ENCODE measurements around the gene GRHL1.
A peak's percentile ranks its signal among the peaks of the same experiment; 100 is the strongest.

The GRHL1 gene

DNA sequence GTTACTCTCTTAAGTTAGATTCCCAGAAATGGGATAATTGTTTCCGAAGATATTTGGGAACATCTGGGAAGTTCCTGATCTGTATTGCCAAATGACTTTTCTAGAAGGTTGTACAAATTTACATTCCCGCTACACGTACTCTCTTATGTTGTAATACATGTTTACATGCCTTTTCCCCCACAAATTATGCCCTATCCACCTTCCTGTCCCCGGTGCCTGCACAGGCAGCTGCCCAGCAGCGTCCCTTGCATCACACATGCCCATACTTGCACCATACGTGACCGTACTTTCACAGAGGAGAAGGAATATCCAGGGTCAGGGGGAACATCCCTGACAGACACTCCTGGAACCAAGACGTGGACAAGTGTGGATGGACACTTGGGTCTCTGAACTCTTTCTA lies 67.7 kb downstream of the GRHL1 start:
- DNase-seq (ENCODE audit: extremely low read depth, low read depth) = no peak
- no peak overlapping the region for H3K4me3 ChIP-seq (replicated peaks; ENCODE audit: low read depth, low read length)
- TF ChIP-seq, protein P1, sequence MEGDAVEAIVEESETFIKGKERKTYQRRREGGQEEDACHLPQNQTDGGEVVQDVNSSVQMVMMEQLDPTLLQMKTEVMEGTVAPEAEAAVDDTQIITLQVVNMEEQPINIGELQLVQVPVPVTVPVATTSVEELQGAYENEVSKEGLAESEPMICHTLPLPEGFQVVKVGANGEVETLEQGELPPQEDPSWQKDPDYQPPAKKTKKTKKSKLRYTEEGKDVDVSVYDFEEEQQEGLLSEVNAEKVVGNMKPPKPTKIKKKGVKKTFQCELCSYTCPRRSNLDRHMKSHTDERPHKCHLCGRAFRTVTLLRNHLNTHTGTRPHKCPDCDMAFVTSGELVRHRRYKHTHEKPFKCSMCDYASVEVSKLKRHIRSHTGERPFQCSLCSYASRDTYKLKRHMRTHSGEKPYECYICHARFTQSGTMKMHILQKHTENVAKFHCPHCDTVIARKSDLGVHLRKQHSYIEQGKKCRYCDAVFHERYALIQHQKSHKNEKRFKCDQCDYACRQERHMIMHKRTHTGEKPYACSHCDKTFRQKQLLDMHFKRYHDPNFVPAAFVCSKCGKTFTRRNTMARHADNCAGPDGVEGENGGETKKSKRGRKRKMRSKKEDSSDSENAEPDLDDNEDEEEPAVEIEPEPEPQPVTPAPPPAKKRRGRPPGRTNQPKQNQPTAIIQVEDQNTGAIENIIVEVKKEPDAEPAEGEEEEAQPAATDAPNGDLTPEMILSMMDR (IDR thresholded peaks at IDR 0.05; ENCODE audit: low read depth, low read length, missing control alignments) = no peak

DNA sequence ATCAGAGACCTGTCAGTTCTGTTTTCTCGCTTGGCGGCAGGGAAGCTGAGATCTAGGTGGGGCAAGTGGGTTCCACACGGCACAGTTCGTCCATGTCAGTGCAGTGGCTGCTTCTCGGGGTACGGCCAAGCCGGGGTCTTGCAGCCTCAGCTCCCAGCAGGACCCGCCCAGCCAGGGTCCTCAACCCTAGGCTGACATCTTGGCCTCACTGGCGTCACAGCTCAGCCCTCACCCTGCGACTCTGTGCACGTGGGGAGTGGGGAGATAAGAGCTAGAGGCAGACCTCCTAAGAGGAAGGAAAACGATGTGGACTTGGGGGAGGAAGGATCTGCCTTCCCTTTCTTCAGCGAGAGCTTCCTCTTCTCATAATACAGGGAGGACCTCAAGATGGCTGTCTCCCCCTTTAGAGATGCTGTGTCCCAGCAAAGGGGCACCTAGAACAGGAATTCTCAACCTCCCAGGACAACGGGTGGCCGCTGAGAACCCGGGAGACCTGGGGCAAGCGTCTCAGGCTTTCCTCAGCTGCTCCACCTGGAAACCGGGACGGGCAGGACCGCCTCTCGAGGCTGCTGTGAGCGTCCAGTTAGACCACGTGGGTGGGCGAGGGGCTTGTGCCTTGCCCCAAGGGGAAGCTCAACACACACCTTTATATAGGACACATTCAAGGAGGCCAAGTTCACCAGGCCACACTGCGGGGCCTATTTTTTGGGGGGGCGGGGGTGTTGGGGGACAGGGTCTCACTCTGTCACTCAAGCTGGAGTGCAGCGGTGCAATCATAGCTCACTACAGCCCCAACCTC lies 68.3 kb downstream of the GRHL1 start:
- TF ChIP-seq, protein P1 (IDR thresholded peaks at IDR 0.05; ENCODE audit: low read depth, low read length, missing control alignments) = no peak
- H3K4me3 ChIP-seq (replicated peaks; ENCODE audit: low read depth, low read length) = no peak overlapping the region
- no peak for DNase-seq (ENCODE audit: extremely low read depth, low read depth)

DNA sequence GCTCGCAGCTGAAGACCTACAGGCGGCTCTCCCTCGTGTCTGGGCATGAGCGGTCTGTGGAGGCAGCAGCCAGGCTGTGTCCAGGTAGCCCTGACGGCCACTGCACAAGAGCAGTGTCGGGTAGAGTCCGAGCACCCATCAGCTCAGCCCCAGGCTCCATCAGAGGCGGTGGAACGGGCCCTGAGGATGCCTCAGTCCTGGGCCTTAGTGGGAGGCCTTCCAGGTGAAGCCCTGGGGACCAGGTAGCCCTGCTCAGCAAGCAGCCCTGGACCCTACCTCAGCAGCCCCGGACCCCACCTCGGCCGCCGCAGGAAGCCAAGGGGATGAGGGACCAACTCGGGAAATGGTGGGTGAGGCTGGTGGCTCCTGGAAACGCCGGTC lies 70.5 kb downstream of the GRHL1 start:
- no peak overlapping the region for H3K4me3 ChIP-seq (replicated peaks; ENCODE audit: low read depth, low read length)
- DNase-seq (ENCODE audit: extremely low read depth, low read depth) = no peak
- TF ChIP-seq, protein P1 (IDR thresholded peaks at IDR 0.05; ENCODE audit: low read depth, low read length, missing control alignments) = no peak

DNA sequence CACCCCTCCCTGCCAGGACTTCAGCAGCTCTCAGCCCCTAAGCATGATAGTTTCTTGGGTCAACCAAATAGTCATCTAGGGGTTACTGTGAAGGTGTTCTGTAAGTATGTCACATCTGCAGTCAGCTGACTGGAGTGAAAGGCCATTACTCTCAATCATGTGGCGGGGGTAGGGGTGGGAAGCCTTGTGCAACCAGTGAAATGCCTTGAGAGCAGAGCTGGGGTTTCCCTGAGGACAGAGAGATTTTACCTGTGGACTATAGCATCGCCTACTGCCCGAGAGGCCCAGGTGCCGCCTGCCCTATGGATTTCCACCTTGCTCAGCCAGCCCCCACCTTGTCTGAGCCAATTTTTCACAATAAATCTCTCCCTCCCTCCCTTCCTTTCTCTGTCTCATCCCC lies 71.0 kb downstream of the GRHL1 start:
- DNase-seq (ENCODE audit: extremely low read depth, low read depth) = no peak
- TF ChIP-seq, protein P1 (IDR thresholded peaks at IDR 0.05; ENCODE audit: low read depth, low read length, missing control alignments) = no peak
- no peak overlapping the region for H3K4me3 ChIP-seq (replicated peaks; ENCODE audit: low read depth, low read length)

DNA sequence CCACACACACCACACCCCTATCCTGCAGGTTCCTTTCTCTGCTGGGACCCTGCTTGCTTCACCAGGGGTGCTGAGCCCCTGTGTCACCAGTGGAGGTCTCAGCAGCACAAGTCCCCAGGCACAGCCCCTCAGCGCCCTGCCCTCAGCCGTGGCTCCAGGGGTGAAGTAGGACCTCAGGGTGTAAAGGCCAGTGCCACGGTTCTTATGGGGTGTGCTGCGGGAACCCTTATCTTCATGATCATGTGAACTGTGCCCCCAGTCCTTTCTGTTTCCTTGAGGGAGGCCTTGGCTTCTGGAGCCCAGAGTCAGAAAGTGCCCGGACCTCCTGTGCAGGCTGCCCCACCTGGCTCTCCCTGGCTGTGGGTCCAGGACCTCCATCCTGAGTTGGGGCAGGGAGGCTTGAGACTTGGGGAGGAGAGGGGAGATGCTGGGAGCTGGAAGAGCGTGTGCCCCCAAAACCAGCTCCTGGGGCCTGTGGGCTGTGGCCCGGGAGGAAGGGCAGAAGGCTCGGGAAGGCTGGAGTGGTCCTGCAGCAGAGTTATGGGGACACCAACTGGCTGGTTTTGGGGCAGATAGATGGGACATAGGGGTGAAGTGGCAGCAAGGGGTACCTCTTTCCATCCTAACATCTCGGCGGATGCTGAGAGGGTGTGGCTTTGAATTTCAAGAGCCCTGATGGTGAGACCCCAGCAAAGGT lies 71.6 kb downstream of the GRHL1 start:
- no peak overlapping the region for H3K4me3 ChIP-seq (replicated peaks; ENCODE audit: low read depth, low read length)
- TF ChIP-seq, protein P1 (IDR thresholded peaks at IDR 0.05; ENCODE audit: low read depth, low read length, missing control alignments) = peak; percentile 13
- DNase-seq (ENCODE audit: extremely low read depth, low read depth) = no peak

DNA sequence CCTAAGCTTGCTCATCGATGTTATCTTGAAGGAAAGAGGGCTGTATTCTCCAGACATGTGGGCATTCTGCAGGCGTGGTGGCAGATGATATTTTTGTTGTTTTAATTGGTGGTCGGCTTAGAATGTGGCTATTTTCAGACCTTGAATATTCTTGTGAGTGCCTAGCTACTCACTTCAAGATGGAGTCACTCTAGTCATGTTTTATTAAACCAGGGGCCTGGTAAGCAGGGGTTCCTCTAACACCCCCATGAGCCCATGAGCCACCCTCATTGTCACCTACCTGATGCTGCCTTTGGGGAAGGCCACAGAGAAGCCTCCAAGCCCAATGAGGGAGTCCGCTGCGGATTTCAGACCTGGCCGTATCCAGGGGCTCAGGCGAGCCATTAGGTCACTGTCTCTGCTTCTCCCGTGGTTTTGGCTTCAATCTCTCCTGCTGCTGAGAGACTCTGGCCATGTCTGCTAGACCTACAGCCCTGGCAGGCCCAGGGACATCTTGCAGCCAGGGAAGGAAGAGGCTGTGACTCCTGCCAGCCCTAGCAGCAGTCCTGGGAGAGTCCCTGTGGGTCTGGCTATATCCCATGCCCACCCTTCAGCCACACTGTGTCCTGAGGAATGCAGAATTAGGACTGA lies 75.6 kb downstream of the GRHL1 start:
- H3K4me3 ChIP-seq (replicated peaks; ENCODE audit: low read depth, low read length) = no peak overlapping the region
- TF ChIP-seq, protein P1 (IDR thresholded peaks at IDR 0.05; ENCODE audit: low read depth, low read length, missing control alignments) = no peak
- no peak for DNase-seq (ENCODE audit: extremely low read depth, low read depth)
